Spleen (tissue), 7 donors: Measurements from ENCODE around the gene INPP4A.

Source experiments
- POLR2A ChIP-seq, 3 donors: fragments of 450-650 bp; IDR thresholded peaks; one replicate each; pipeline ENCODE4 v1.5.1; 2017; ENCODE audit warnings: antibody characterized with exemption in 3 of 3, mild to moderate bottlenecking in 1 of 3
- POLR2AphosphoS5 ChIP-seq, 3 donors: sonication (generic); formaldehyde crosslinking; IDR thresholded peaks; one replicate each; pipeline ENCODE4 v1.5.1; 2017; ENCODE audit warnings: antibody characterized with exemption in 3 of 3
- TF ChIP-seq, protein P1 (sequence below), 11 experiments: fragments of 200-600 bp in 7 of 11; fragments of 450-650 bp in 4 of 11; sonication (generic) in 4 of 11; IDR thresholded peaks in 8 of 11; conservative IDR thresholded peaks in 3 of 11; 1 replicate in 7 of 11; 2 replicates in 4 of 11; pipeline versions ENCODE4 v1.4.0 to v1.8.0; 2016 to 2021; ENCODE audit warnings: antibody characterized with exemption in 11 of 11, inconsistent platforms in 4 of 11, mild to moderate bottlenecking in 1 of 11
- donor health status: DM: no; HTN: no; CAD: no; lungs with moderate emphysema.
- donor health status: DM: no; HTN: no; CAD: no.
- donor health status: DM: no; HTN: no; CAD: no.

DNA sequence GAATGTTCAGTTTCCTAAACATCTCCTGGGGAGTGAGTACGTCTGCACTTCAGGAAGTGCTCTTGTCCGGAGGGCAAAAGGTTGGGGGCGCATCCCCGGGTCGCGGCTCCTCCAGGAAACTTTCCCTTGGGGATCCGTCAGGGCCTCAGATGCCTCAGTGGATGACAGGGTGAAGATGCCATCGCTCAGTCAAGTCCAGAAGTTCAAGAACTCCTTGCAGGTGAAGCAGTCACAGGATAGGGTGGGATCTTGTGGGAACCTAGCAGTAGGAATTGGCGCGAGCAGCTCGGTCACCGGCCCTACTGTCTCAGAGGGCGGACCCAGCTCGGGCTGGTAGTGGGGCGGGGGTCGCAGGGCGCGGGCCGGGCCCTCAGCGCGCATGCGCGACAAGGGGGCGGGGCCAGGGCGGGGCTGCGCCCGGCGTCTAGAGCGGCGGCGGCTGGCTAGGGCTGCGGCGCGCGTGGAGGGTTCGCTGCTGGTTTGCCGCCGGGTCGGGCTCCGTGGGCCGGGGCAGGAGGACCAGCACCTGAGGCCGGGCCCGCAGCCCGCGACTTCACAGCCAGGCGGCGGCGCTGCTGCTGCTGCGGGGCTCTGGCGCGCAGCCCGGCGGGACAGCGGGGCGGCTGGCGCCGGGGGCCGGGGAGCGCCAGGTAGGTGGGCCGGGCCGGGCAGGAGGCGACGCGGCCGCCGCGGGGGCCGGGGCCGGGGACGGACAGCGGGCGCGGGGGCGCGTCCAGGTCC is at the start of gene INPP4A:
- TF ChIP-seq, protein P1, sequence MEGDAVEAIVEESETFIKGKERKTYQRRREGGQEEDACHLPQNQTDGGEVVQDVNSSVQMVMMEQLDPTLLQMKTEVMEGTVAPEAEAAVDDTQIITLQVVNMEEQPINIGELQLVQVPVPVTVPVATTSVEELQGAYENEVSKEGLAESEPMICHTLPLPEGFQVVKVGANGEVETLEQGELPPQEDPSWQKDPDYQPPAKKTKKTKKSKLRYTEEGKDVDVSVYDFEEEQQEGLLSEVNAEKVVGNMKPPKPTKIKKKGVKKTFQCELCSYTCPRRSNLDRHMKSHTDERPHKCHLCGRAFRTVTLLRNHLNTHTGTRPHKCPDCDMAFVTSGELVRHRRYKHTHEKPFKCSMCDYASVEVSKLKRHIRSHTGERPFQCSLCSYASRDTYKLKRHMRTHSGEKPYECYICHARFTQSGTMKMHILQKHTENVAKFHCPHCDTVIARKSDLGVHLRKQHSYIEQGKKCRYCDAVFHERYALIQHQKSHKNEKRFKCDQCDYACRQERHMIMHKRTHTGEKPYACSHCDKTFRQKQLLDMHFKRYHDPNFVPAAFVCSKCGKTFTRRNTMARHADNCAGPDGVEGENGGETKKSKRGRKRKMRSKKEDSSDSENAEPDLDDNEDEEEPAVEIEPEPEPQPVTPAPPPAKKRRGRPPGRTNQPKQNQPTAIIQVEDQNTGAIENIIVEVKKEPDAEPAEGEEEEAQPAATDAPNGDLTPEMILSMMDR (IDR thresholded peaks at IDR 0.05 in 8 of 11, conservative IDR thresholded peaks at IDR 0.05 in 3 of 11): peak in 4 of 11 experiments; percentile 18 to 46 (median 32)
- TF ChIP-seq POLR2AphosphoS5 (IDR thresholded peaks at IDR 0.05): peak; percentile 76 to 84 (median 83)
- TF ChIP-seq POLR2A (IDR thresholded peaks at IDR 0.05): no peak
